K562 (cell line): ENCODE results near the gene GAL3ST3. TPM values are rescaled to one million over a fixed set of nuclear protein-coding genes. Genes with fewer than 3 reads are reported as not detected.

Experiments used
- ATAC-seq: fragments of 200-7000 bp; cut with Tn5 transposase; 3 replicates; pipeline ENCODE4 v1.9.1; 2020; ENCODE audit warnings: moderate library complexity
- BruUV-seq: library from RNA; stranded (reverse); fragments of 400-500 nt; replicated peaks from 2 replicates; lab custom pipeline; 2021; lab: Mats Ljungman, UMichigan
- CTCF ChIA-PET: fragments of 300-600 bp; formaldehyde crosslinking; extraction: SDS; loops from one replicate; lab custom pipeline; 2021; ENCODE audit warnings: low intra/inter-chr PET ratio; lab: Yijun Ruan, JAX
- POLR2A ChIA-PET: fragments of 300-600, 350-650 bp; sonication (Branson Sonifier 250); formaldehyde crosslinking; extraction: SDS; loops from one replicate; lab custom pipeline; 2021; ENCODE audit warnings: antibody characterized with exemption, inconsistent platforms; lab: Yijun Ruan, JAX
- DNase-seq, 4 experiments: peaks; one replicate each; pipeline versions ENCODE4 v3.0.0 to v3.0.0-alpha.2; 2011 to 2018; ENCODE audit warnings: low spot score in 3 of 4, mixed read lengths in 3 of 4; ENCODE audit errors: extremely low read depth in 1 of 4
- FAIRE-seq: peaks from 2 replicates; lab custom pipeline; 2011; peaks lifted over from hg19 to GRCh38; lab: Jason Lieb, UNC
- H2AFZ ChIP-seq: 2 replicates; pipeline ENCODE4 v1.6.0; 2011; ENCODE audit warnings: low read depth, low read length, control low read depth, inconsistent platforms
- H3K27ac ChIP-seq: fragments of 200-600 bp; 3 replicates; pipeline ENCODE4 v1.8.0; 2011; ENCODE audit warnings: low read depth, mild to moderate bottlenecking, control low read depth, inconsistent platforms, low read length, moderate library complexity, mixed read lengths; ENCODE audit errors: extremely low read depth
- H3K27me3 ChIP-seq, 2 experiments: fragments of 300-600 bp in 1 of 2; 2 replicates in 1 of 2; 3 replicates in 1 of 2; pipeline versions ENCODE4 v1.6.0 to v1.8.0; 2011; ENCODE audit warnings: inconsistent platforms in 2 of 2, low read length in 2 of 2, mild to moderate bottlenecking in 1 of 2, mixed read lengths in 1 of 2, moderate library complexity in 1 of 2; ENCODE audit not compliant: control insufficient read depth in 2 of 2, insufficient read depth in 2 of 2
- H3K36me3 ChIP-seq: fragments of 300-600 bp; 3 replicates; pipeline ENCODE4 v1.8.0; 2011; ENCODE audit warnings: mild to moderate bottlenecking, low read length, inconsistent platforms; ENCODE audit not compliant: control insufficient read depth, insufficient read depth
- H3K4me1 ChIP-seq, 2 experiments: fragments of 200-600 bp in 1 of 2; replicated peaks in 1 of 2; 2 replicates in 1 of 2; 3 replicates in 1 of 2; pipeline versions ENCODE4 v1.5.1 to v1.8.0; 2011; ENCODE audit warnings: inconsistent platforms in 2 of 2, low read length in 2 of 2, mild to moderate bottlenecking in 1 of 2, mixed read lengths in 1 of 2, moderate library complexity in 1 of 2; ENCODE audit not compliant: control insufficient read depth in 2 of 2, insufficient read depth in 2 of 2
- H3K4me2 ChIP-seq: 2 replicates; pipeline ENCODE4 v1.6.1; 2011; ENCODE audit warnings: low read length, control low read depth, inconsistent platforms, mixed read lengths; ENCODE audit not compliant: insufficient read depth
- H3K4me3 ChIP-seq: fragments of 200-600 bp; sonication (generic), shearing (Covaris generic); 2 replicates; pipeline ENCODE4 v1.5.1; 2016; ENCODE audit warnings: control low read depth, inconsistent platforms
- H3K79me2 ChIP-seq: fragments of 200-600 bp; 3 replicates; pipeline ENCODE4 v1.8.0; 2011; ENCODE audit warnings: low read length, inconsistent platforms; ENCODE audit not compliant: control insufficient read depth, insufficient read depth
- H3K9ac ChIP-seq, 2 experiments: 2 replicates each; pipeline versions ENCODE4 v1.6.0 to v1.6.1; 2011; ENCODE audit warnings: low read depth in 2 of 2, low read length in 2 of 2, control low read depth in 1 of 2, inconsistent platforms in 1 of 2, mild to moderate bottlenecking in 1 of 2, mixed read lengths in 1 of 2; ENCODE audit not compliant: insufficient read depth in 1 of 2
- H3K9me1 ChIP-seq: one replicate; pipeline ENCODE4 v1.6.0; 2011; ENCODE audit warnings: inconsistent platforms, mild to moderate bottlenecking, low read length, moderate library complexity; ENCODE audit not compliant: control insufficient read depth, insufficient read depth
- H3K9me3 ChIP-seq: replicated peaks from 2 replicates; pipeline ENCODE4 v1.5.1; 2011; ENCODE audit warnings: low read depth, low read length, inconsistent platforms; ENCODE audit not compliant: control insufficient read depth, insufficient read depth
- H4K20me1 ChIP-seq: replicated peaks from 2 replicates; pipeline ENCODE4 v1.6.1; 2011; ENCODE audit warnings: low read length, inconsistent platforms, mixed read lengths; ENCODE audit not compliant: control insufficient read depth, insufficient read depth
- DMBX1 ChIP-seq: fragments of 250-450 bp; sonication (Bioruptor Pico); IDR thresholded peaks from 2 replicates; pipeline ENCODE4 v1.8.0; 2022; ENCODE audit warnings: inconsistent platforms, mild to moderate bottlenecking, moderate library complexity, borderline replicate concordance
- ZNF121 ChIP-seq: sonication (generic); formaldehyde crosslinking; conservative IDR thresholded peaks from 2 replicates; pipeline ENCODE4 v1.8.0; 2022; ENCODE audit warnings: missing genetic modification reagents
- ZNF134 ChIP-seq: fragments of 250-450 bp; sonication (Bioruptor Pico); conservative IDR thresholded peaks from 2 replicates; pipeline ENCODE4 v1.4.0; 2020
- ZNF75A ChIP-seq: fragments of 450-650 bp; formaldehyde crosslinking; IDR thresholded peaks from 2 replicates; pipeline ENCODE4 v1.4.0; 2020; ENCODE audit warnings: mild to moderate bottlenecking
- ZNF778 ChIP-seq: fragments of 450-650 bp; formaldehyde crosslinking; IDR thresholded peaks from 2 replicates; pipeline ENCODE4 v1.4.0; 2020; ENCODE audit warnings: mild to moderate bottlenecking, moderate library complexity
- WGBS: fragments of 100-300 bp; shearing (Covaris generic); methylation state at CpG from one replicate; pipeline ENCODE4 v1.1.6; 2016; ENCODE audit warnings: low coverage, mixed read lengths; ENCODE audit not compliant: insufficient coverage; ENCODE audit errors: missing lambda C conversion rate; 5-methylcytosine and 5-hydroxymethylcytosine counted together
- in situ Hi-C: fragments of 300-500 bp; cut with MboI; formaldehyde crosslinking; loops from 4 replicates; pipeline ENCODE4 v1.15.0; 2018; ENCODE audit warnings: inconsistent platforms, mixed read lengths
- intact Hi-C: fragments of 100-400 bp; cut with micrococcal nuclease; formaldehyde crosslinking; loops from 2 replicates; pipeline ENCODE4 v1.14.2; 2022
- polyA plus RNA-seq, 8 experiments: library from polyadenylated mRNA; depleted of rRNA in 4 of 8; stranded (reverse) in 5 of 8; unstranded in 3 of 8; fragments of >200 nt; fragmentation: Nextera tagmentation in 2 of 8; fragmentation: Illumina TruSeq in 1 of 8; extraction: Ambion mirVana in 2 of 8; extraction: Trizol in 1 of 8; gene quantifications; 2 replicates each; pipeline versions ENCODE4 v1.2.1 to v1.2.3, GENCODE V29; 2011 to 2014; ENCODE audit warnings: inconsistent platforms in 1 of 8, missing spikeins in 1 of 8
- total RNA-seq, 7 experiments: library from RNA; depleted of rRNA in 6 of 7; stranded (reverse); fragments of >200 nt in 6 of 7; fragmentation: Illumina TruSeq in 2 of 7; extraction: Trizol in 2 of 7; gene quantifications; 2 replicates each; pipeline versions ENCODE4 v1.2.1 to v1.2.3, GENCODE V29; 2011 to 2021; ENCODE audit warnings: low replicate concordance in 1 of 7
- TF ChIP-seq, protein P1 (sequence below): fragments of 250-450 bp; sonication (Bioruptor Pico); IDR thresholded peaks from 2 replicates; pipeline ENCODE4 v1.8.0; 2021; ENCODE audit warnings: moderate library complexity, mild to moderate bottlenecking, inconsistent platforms

GAL3ST3 gene
- total and polyA plus RNA-seq, 9 of the 15 experiments (the other 6 are each of a cell fraction or from before 2014, with no cell fraction given), result not detected

DNA sequence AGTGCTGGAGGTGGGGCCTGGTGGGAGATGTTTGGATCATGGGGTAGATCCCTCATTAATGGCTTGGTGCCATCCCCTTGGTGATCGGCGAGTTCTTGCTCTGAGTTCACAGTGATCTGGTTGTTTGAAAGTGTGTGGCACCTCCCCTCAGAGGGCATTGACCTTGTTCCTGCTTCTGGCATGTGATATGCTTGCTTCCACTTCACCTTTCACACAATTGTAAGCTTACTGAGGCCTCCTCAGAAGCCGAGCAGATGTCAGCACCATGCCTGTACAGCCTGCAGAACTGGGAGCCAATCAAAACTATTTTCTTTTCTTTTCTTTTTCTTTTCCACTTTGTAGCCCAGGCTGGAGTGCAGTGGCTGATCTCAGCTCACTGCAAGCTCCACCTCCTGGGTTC, 11.6 kb downstream of the GAL3ST3 start:
- no peaks in the 10 kb centered on the region for H3K79me2 ChIP-seq
- no peak overlapping the region for H3K4me2 ChIP-seq
- H3K9me3 ChIP-seq, result peaks cover 3% of the 10 kb centered on the region; the same call in 1 of the 2 replicates
- intact Hi-C loops, result no loop called here
- no peaks in the 10 kb centered on the region for H3K9me1 ChIP-seq
- ATAC-seq, result no peak
- no peak overlapping the region for H3K27ac ChIP-seq
- no peaks in the 10 kb centered on the region for H3K36me3 ChIP-seq
- 26% methylated on average over 3 of the region's 3 CpGs for WGBS
- TF ChIP-seq ZNF121 (CRISPR knock-in tag) (no peak), ZNF778 (CRISPR knock-in tag) (no peak), ZNF75A (no peak), DMBX1 (CRISPR knock-in tag) (no peak)
- TF ChIP-seq, protein P1, sequence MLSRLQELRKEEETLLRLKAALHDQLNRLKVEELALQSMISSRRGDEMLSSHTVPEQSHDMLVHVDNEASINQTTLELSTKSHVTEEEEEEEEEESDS (CRISPR knock-in tag), result no peak
- no peak overlapping the region for H2AFZ ChIP-seq
- no peak overlapping the region for H3K4me3 ChIP-seq
- no peak for FAIRE-seq
- H3K27me3 ChIP-seq, result peaks cover 2 to 9% of the 10 kb centered on the region in 2 experiments; a peak in 4 of 5 replicates
- no peaks in the 10 kb centered on the region for H4K20me1 ChIP-seq
- no TSS peak for BruUV-seq
- POLR2A ChIA-PET, result interaction anchor here (1.5 to 2.1 kb wide), 2 partner anchors 11 to 15 kb away, joined by 3 to 6 read pairs; partner anchors contain the start of genes CATSPER1 and SF3B2
- no peaks in the 10 kb centered on the region for H3K4me1 ChIP-seq
- DNase-seq, result no peak
- H3K9ac ChIP-seq, result no peak overlapping the region
- in situ Hi-C loops, result no loop called here
- CTCF ChIA-PET, result no interaction called here

DNA sequence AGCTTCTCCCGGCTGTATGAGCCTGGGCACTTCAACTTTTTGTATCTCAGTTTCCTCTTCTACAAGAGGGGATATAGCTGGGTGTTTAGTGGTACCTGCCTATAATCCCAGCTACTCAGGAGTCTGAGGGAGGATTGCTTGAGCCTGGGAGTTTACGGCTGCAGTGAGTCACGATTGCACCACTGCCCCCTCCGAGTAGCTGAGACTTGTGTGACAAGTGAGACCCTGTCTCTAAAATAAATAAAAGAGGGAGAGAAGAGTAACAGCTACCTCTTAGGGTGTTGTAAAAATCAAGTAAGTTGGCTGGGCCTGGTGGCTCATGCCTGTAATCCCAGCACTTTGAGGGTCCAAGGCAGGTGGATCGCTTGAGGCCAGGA, 12.6 kb downstream of the GAL3ST3 start:
- CTCF ChIA-PET, result no interaction called here
- no peak for DNase-seq
- H3K4me1 ChIP-seq, result no peaks in the 10 kb centered on the region
- peaks cover 2 to 9% of the 10 kb centered on the region in 2 experiments; a peak in 4 of 5 replicates for H3K27me3 ChIP-seq
- POLR2A ChIA-PET, result interaction anchor here (0.5 to 1.5 kb wide), 3 partner anchors 10 to 118 kb away, joined by 3 read pairs; partner anchors contain the start of genes CATSPER1 and SF3B2
- H3K9me1 ChIP-seq, result no peaks in the 10 kb centered on the region
- no peaks in the 10 kb centered on the region for H3K36me3 ChIP-seq
- intact Hi-C loops (no loop called here), in situ Hi-C loops (no loop called here)
- H3K79me2 ChIP-seq, result no peaks in the 10 kb centered on the region
- H2AFZ ChIP-seq, result no peak overlapping the region
- H3K9me3 ChIP-seq, result peaks cover 3% of the 10 kb centered on the region; the same call in 1 of the 2 replicates
- no peak for ATAC-seq
- no peak overlapping the region for H3K27ac ChIP-seq
- no TSS peak for BruUV-seq
- no peak for FAIRE-seq
- no peak overlapping the region for H3K4me3 ChIP-seq
- H4K20me1 ChIP-seq, result no peaks in the 10 kb centered on the region
- H3K4me2 ChIP-seq, result no peak overlapping the region
- no peak overlapping the region for H3K9ac ChIP-seq
- 25% methylated on average over 5 of the region's 5 CpGs for WGBS
- TF ChIP-seq ZNF134 (CRISPR knock-in tag), result no peak
